IPS DF 19.7 (cell line): ENCODE measurements around the gene TFAP2A.

Experiments
- DNase-seq: peaks from one replicate; pipeline ENCODE4 v3.0.0-alpha.2; 2013; ENCODE audit warnings: low read depth, low spot score

Gene TFAP2A

DNA sequence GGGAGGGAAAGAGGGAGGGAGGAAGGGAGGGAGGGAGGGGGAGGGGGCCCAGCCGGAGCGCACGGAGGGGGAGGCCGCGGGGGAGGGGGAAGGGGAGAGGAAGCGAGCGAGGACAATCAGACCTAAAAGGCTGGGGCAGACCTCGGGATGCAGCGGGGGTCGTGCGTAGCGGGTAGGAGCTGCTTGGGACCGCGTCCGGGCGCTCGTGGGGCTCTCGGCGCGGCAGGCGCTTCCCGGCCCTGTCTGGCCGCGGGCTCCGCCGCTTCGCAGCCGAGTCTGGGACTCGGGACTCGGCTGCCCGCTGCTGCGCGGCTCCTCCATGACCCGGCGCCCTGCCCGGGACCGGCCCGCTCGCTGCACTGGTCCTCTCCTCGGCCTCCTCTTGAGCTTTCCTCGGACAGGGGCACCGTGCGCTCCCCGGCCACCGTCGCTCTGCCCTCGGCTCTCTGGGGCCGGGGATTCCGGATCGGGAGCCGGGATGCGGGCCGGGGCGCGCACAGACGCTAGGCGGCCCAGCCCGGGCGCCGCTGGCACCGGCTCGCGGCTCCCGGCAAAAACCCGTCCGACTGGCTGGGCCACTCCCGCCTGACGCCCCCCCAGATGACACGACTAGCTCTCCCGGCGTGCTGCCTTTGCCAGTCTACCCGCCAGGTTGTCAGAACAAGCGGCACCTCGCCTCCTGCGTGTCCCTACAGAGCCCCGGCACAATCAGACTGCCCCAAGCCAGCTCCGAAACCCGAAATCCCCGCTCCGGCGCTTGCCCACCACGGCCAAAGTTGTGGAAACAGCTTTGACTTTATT is 2.2 kb downstream of the TFAP2A start:
- no peak for DNase-seq

DNA sequence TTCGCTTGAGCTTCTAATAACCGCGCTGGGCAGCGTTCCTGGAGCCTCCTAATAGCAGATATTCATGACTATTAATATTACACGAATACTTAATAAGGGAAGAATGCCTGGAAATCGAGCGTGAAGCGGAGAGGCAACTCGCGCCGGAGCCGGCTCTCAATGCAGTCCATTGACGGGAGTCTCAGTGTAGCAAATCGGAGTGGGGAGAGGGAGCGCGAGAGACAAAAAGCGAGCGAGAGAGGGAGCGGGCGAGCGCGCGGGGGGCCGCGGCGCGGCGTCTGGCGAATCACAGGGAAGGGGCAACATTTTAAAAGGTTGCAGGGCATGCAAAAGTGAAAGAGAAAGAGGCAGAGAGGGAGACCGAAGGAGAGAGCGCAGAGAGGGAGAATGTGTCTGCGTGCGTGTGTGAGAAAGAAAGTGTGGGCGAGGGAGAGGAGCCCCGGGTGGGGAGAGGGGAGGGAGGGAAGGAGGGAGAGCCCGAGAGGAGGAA is 2.9 kb downstream of the TFAP2A start:
- no peak for DNase-seq

GRCh38 chr6:10411131-10411970 is 3.5 kb downstream of the TFAP2A start:
- DNase-seq: no peak

DNA sequence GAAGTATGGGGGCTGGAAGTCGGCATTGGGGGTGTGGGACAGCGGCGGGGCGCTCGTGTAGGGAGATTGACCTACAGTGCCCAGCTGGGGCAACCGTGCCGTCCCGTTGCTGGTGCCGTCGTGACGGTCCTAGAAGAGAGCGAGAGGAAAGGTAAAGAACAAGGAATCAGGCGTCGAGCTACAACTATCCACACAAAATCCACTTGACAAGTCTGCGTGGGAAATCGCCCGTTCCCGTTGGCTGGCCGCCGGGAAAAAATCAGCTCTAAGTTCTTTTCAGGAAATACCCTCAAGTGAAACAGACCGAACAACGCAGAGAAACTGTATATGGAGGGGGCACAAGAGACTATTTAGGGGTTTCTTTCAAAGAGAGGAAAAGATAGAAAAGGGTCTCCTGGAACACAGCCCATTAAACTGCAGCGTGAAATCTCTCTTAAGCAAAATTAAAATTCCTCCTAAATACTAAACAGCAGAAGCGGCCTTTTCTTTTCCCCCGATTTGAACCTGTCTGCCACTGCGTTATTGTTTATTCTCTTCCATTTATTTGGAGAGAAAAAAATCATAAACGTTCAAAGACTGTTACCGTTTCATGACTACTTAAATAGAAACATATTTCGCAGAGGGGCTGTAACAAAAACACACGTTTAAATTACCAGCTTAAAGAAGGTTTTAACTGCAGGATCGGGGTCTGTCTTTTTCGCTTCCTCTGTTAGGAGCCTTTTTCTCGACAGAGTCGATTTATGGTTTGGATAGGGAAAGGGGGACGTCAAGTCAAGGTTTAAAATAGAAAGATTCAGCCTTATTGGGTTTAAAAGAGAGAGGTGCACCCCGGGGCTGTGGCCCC is 4.4 kb downstream of the TFAP2A start:
- DNase-seq: no peak

- DNase-seq: no peak
Measured at GRCh38 chr6:10409731-10410206, 5.1 kb downstream of the TFAP2A start.

DNA sequence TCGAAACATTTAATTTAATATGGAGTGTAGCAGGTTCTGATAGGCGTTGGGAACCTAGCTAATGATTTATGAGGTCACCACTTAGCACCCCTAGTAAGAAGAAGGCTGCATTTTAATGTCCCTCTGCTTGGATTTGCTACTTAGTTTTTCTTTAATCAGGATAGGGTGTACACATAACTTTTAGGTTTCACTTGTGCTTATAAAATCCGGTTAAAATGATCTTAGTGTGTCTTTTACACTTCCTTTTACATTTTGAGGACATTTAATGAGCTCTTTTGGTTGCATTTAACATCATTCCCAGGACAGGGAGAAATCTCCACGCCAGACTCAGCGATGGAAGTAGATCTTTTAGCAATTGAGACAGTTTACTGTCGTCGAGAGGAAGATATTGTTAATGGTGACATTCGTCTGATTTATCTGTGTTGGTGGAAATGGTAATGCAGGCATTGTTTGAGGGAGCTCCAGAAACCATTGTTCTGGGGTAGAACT is 5.6 kb downstream of the TFAP2A start:
- no peak for DNase-seq

DNA sequence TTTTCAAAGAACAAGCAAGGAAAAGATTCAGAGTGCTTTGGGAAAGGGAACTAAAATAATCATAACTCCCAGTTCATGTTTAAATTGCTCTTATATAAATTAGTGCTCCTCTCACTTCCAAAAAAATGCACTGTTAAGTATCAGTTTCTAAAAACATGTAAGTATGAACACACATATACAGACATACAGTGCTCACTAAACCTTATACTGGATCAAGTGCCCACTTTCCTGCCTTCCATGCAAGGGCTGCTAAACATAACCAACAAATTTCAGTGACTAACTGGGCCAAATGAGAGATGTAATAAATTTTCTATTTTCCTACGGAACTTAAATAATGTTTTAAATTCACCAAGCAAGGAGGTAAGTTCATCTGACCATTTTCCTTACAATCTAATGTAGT is 6.4 kb downstream of the TFAP2A start:
- no peak for DNase-seq

- no peak for DNase-seq
Measured at GRCh38 chr6:10407674-10408054, 7.2 kb downstream of the TFAP2A start.

GRCh38 chr6:10407018-10407673 is 7.7 kb downstream of the TFAP2A start:
- no peak for DNase-seq

GRCh38 chr6:10406556-10406955 is 8.3 kb downstream of the TFAP2A start:
- DNase-seq: no peak

DNA sequence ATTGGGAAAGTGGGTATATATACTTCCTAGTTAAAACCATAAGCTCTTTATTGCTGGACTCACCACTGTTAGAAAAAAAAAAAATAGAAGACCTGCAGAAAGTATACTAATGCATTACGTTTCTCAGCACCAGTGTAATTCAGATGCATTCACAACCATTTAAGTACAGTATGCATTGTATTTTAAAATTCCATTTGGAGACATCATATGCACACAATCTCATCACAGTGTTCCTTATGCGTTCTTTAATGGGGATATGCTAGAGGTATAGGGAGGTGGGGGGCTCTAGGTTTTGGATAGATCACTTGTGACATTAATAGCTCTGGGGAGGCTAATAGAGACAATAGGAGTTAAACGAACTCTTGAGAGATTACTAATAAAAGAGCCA is 9.4 kb downstream of the TFAP2A start:
- DNase-seq: no peak

DNA sequence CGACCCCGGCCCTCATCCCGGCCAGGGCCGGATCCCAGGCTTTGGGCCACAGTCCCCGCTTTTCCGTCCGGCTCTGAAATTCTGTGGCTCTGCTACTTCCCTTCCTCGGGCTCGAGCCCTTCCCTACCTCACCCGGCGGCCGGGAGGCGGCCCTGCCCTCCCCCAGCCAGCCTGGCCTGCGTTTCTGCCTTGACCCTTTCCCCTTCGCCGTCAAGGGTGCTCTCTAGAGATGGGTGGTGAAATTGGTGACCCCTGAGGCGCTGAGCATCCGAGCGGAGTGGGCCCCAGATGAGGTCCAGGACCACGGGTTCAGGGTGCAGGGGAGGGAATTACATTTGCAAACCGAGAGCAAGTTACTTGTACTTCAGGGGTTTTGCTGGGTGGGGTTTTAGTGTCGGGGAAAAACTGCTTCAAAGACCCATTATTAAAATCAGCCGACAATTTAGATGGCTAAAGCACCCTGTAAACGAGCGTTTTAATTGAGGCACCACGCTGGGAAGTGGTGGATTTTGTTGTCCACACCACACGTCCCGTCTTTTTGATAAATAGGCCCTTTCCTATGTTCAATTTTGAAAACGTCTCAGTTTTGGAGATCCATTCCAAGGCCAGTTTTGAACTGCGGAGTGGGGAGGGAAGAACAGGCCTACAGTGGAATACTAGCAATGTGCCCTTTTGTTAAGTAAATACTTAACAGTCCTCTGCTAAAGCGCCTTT is 9.9 kb downstream of the TFAP2A start:
- DNase-seq: no peak

DNA sequence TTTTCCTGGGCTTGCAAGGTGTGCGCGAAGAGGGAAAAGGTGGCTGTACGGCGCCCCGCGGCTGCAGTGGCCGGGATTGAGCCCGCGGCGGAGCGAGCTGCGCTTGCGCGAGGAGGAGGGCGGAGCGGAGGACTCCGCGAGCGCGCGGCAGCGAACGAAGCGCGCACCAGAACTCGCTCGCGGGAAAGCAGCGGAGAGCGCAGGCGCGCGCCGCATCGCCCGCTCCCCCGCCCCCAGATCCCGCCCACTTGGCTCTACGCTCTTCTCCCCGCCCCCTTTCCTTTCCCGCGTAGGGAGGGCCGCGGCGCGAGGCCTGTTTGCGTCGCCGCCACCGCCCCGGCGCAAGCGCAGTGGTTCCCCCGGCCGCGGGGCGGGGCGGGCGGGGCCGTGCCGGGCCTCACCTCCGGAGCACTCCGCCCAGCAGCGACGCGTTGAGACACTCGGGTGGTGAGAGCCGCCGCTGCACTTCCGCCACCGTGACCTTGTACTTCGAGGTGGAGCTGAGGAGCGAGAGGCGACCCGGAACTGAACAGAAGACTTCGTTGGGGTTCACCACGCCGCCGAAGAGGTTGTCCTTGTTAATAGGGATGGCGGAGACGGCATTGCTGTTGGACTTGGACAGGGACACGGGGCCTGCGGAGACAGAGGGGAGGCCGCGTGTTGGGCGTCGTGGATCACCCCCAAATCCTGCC is 10.6 kb downstream of the TFAP2A start:
- DNase-seq: no peak

DNA sequence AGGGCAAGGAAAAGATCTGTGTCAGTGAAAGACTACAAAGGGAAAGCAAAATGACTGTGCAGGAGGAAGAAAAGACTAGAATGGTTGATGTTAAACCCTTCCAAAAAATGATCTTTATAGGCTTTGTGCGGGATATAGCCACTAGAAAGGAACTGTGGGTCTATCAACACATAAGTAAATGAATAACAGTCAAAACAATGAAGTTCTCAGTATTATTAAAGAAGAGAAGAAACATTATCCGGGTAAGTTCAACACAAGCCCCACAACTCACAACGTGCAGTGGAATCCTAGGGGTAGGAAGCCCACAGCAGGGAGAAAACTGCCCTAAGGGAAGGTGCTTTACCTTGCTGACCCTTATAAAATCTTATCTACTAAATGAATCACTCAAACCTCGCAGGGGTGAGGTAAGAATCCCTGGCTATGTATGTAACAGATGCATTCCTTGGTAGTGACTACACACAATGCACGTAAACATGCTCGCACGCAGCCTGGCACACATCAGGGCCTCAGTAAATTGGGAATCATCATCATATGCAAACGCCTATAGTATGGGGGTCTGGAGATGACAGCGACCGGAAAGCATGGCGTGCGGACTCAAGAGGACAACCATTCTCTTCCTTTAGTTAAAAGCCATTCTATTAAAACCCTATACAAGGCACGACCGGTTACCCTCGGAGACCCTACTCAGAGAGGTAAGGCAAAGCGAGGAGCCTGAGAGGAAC is 11.3 kb downstream of the TFAP2A start:
- no peak for DNase-seq

DNA sequence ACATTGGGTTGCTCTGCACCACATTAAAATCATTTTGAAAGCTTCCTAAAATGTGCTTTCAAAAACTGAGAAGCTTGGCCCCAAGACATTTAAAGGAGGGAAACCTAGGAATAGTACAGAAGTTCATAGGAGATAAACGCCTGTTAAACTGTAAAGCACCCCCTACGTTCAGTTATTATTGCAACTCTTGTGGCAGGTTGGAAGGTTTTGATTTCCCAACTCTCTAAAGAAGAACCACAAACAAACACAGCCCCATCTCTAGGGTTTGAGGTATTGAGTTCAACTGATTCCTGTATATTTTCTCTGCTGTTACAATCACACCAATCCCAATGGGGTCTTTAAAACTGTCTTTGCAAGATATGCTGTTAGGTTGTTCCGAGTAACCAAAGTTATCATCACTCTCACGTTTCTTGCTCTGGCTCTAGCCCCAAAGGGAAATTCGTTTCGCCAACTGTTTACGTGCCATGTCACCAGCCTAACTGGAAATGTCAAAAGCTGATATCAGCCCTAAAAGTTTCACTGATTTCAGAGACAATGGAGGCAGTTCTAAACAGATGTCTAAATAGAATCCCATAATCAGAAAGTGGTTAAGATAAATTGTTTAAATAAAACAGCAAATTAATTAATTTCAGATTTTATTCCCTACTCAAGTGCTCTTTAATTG is 12.1 kb downstream of the TFAP2A start:
- no peak for DNase-seq

DNA sequence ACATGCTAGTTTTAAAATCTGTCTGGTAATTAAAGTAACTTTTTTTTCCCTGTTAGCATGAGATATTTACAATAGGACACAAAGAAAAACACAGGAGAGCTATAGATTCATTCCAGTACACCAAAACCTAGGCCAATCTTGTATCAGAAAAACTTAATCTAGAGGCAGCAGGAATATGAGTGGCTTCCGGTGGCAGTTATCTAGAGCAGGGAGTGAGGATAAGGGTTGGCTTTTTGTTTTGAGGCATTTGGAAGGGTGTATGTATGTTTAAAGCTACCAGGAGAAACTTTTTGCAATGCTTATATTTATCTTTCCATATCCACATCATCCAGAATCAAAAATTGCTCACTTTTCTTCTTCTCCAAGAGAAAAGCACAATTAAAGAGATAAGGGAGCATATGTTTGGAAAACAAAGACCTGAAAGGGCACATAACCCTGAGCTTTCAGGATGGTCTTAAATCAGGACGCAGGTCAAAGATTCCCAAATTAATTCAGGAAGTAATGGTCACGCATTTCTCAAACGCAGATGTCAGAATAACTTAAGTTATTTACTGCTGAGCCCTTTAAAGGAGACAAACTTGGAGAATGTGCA is 13.1 kb downstream of the TFAP2A start:
- DNase-seq: no peak

GRCh38 chr6:10401004-10401536 is 13.8 kb downstream of the TFAP2A start:
- no peak for DNase-seq

DNA sequence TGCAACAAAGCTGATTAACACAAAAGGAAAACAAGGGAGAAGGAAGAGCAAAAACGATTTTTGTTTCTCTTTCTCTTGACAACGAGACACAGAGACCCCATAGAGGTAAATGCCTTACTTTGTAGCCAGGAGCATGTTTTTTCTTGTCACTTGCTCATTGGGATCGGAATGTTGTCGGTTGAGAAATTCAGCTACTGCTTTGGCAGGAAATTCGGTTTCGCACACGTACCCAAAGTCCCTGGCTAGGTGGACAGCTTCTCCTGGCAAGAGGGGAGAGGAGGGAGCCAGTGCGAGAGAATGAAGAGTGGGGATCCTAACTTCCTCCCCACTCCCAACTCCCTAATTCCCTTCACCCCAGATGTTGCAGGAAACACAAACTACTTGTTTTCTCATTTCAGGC is 14.5 kb downstream of the TFAP2A start:
- no peak for DNase-seq
